Measurements from ENCODE around the gene P3H2.

Gene P3H2

DNA sequence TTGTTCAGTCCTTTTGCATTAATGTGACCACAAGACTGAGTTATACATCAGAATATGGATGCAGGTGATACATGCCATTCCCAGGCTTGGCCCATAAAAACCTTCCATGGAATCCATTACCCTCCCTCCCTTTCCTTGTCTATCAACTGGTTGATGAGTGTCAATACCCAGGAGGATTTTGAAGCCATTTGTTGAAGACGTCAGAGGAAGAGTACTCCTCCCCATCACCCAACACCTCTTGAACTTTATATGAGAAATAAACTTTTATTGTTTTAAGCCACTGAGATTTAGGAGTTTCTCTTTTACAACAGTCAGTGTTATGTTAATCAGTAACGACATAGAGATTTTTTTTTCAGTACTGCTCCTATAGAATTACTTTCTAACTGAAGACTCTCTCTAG lies 55.5 kb downstream of the P3H2 start:
- H3K9ac ChIP-seq (ENCODE audit: insufficient read length, low read depth): no peak overlapping the region
- no peaks in the 10 kb centered on the region for H3K36me3 ChIP-seq (ENCODE audit: insufficient read depth, insufficient read length, low read length)
- no peak overlapping the region for H3K4me3 ChIP-seq (ENCODE audit: insufficient read length, low read depth)
- H3K9me3 ChIP-seq (ENCODE audit: insufficient read depth, low read length): no peaks in the 10 kb centered on the region
- no peaks in the 10 kb centered on the region for H3K27me3 ChIP-seq (ENCODE audit: insufficient read depth, insufficient read length)
- TF ChIP-seq YY1 (IDR thresholded peaks at IDR 0.05; ENCODE audit: insufficient read depth, insufficient read length) (no peak), ZNF274 (IDR thresholded peaks at IDR 0.05; ENCODE audit: low read depth, low read length) (no peak), SUZ12 (IDR thresholded peaks at IDR 0.05; ENCODE audit: extremely low read depth, insufficient read depth, insufficient read length) (no peak)
- DNase-seq (ENCODE audit: low read depth, low spot score): no peak
- H3K4me1 ChIP-seq (ENCODE audit: insufficient read depth, insufficient read length): no peaks in the 10 kb centered on the region

DNA sequence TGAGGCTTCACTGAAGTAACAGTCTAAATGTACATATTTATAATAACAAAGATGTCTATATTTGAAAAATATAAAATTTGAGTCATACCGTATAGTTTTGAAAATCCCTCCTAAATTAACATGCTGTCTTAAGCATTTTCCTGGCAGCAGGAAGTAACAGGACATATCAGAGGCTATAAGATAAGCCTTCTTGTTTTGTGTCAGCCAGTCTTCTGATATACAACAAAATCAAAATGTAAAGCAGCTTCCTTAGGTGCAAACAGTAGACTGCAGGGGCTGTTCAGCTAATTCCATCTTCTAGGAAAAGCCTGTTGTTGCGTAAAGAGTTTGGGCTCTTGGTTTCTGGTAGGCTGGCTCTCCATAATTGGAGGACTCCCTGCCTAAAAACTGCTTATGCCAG lies 56.0 kb downstream of the P3H2 start:
- no peak for DNase-seq (ENCODE audit: low read depth, low spot score)
- TF ChIP-seq YY1 (IDR thresholded peaks at IDR 0.05; ENCODE audit: insufficient read depth, insufficient read length): no peak
- no peak for TF ChIP-seq SUZ12 (IDR thresholded peaks at IDR 0.05; ENCODE audit: extremely low read depth, insufficient read depth, insufficient read length)
- TF ChIP-seq ZNF274 (IDR thresholded peaks at IDR 0.05; ENCODE audit: low read depth, low read length): no peak
- no peaks in the 10 kb centered on the region for H3K36me3 ChIP-seq (ENCODE audit: insufficient read depth, insufficient read length, low read length)

DNA sequence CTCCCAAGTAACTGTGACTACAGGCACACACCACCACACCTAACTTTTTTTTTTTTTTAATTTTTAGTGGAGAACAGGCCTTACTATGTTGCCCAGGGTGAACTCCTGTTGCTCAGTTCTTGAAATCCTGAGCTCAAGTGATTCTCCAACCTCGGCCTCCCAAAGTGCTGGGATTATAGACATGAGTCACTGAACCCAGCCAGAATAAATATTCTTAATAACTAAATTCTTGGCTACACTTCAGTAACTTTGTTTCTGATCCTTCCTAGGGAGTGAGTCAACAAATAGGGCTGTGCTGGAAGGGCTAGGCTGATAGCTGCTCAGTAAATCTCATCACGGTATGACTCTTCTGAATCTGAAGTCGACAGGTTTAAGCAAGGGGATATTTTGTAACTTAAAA lies 56.6 kb downstream of the P3H2 start:
- no peak overlapping the region for H3K4me3 ChIP-seq (ENCODE audit: insufficient read length, low read depth)
- DNase-seq (ENCODE audit: low read depth, low spot score): no peak
- H3K9ac ChIP-seq (ENCODE audit: insufficient read length, low read depth): no peak overlapping the region
- no peaks in the 10 kb centered on the region for H3K4me1 ChIP-seq (ENCODE audit: insufficient read depth, insufficient read length)
- no peak for TF ChIP-seq YY1 (IDR thresholded peaks at IDR 0.05; ENCODE audit: insufficient read depth, insufficient read length)
- no peak for TF ChIP-seq ZNF274 (IDR thresholded peaks at IDR 0.05; ENCODE audit: low read depth, low read length)
- no peak for TF ChIP-seq SUZ12 (IDR thresholded peaks at IDR 0.05; ENCODE audit: extremely low read depth, insufficient read depth, insufficient read length)
- no peaks in the 10 kb centered on the region for H3K36me3 ChIP-seq (ENCODE audit: insufficient read depth, insufficient read length, low read length)
- no peaks in the 10 kb centered on the region for H3K9me3 ChIP-seq (ENCODE audit: insufficient read depth, low read length)
- H3K27me3 ChIP-seq (ENCODE audit: insufficient read depth, insufficient read length): no peaks in the 10 kb centered on the region

More for the DNA sequence above, 56.0 kb downstream of the P3H2 start:
- no peaks in the 10 kb centered on the region for H3K9me3 ChIP-seq (ENCODE audit: insufficient read depth, low read length)
- H3K27me3 ChIP-seq (ENCODE audit: insufficient read depth, insufficient read length): no peaks in the 10 kb centered on the region
- no peak overlapping the region for H3K4me3 ChIP-seq (ENCODE audit: insufficient read length, low read depth)
- no peaks in the 10 kb centered on the region for H3K4me1 ChIP-seq (ENCODE audit: insufficient read depth, insufficient read length)
- H3K9ac ChIP-seq (ENCODE audit: insufficient read length, low read depth): no peak overlapping the region

DNA sequence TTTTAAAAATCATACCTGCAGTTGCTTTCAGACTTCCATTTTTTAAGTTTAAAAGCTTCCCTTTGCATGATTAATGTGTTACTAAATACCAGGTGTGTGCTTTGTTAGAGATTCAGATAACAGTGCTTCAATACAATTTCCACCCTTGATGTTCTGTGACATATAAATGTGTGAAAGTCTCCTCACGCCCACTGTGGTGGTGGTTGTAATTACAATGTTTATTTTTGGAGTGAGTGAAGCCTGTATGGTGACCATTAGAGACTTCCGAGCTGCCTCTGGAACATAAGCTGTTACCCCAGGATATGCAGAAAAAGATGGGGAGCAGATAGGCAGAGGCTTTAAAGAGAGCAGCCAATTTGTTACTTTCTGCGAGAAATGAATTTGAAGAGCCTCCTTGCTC lies 57.2 kb downstream of the P3H2 start:
- no peak for TF ChIP-seq SUZ12 (IDR thresholded peaks at IDR 0.05; ENCODE audit: extremely low read depth, insufficient read depth, insufficient read length)
- no peak for TF ChIP-seq ZNF274 (IDR thresholded peaks at IDR 0.05; ENCODE audit: low read depth, low read length)
- TF ChIP-seq YY1 (IDR thresholded peaks at IDR 0.05; ENCODE audit: insufficient read depth, insufficient read length): no peak
- Histone ChIP-seq H3K4me3 (ENCODE audit: insufficient read length, low read depth) (no peak overlapping the region), H3K27me3 (ENCODE audit: insufficient read depth, insufficient read length) (no peaks in the 10 kb centered on the region), H3K9ac (ENCODE audit: insufficient read length, low read depth) (no peak overlapping the region), H3K9me3 (ENCODE audit: insufficient read depth, low read length) (no peaks in the 10 kb centered on the region), H3K4me1 (ENCODE audit: insufficient read depth, insufficient read length) (no peaks in the 10 kb centered on the region), H3K36me3 (ENCODE audit: insufficient read depth, insufficient read length, low read length) (no peaks in the 10 kb centered on the region)
- DNase-seq (ENCODE audit: low read depth, low spot score): no peak

DNA sequence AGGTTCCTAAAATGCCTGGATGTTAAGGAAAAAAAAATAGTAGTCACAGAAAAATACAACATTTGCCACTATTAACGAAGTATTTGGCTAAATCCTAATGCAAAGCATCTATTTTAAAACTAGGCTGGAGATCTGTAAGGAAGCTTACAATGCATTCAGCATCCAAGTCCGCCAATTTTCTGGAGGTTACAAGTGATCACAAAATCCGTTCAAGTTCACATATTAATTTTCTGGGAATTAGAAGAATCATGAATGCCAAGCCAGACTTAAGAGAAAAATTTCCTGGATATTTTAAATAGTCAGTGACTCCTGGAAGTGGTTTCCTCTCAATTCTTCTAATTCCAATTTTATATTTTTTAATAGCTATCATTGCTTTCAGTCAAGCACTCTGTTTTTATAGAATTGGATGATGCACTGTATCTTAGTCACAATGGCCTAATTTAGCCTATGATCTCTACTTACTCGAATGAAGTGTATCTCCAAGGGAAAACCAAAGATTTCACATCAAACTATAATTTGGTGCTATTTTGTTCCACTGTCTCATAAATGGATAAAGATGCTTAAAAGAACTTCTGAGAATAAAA lies 60.4 kb downstream of the P3H2 start:
- no peak overlapping the region for H3K4me3 ChIP-seq (ENCODE audit: insufficient read length, low read depth)
- no peaks in the 10 kb centered on the region for H3K4me1 ChIP-seq (ENCODE audit: insufficient read depth, insufficient read length)
- H3K9ac ChIP-seq (ENCODE audit: insufficient read length, low read depth): no peak overlapping the region
- TF ChIP-seq ZNF274 (IDR thresholded peaks at IDR 0.05; ENCODE audit: low read depth, low read length) (no peak), YY1 (IDR thresholded peaks at IDR 0.05; ENCODE audit: insufficient read depth, insufficient read length) (no peak), SUZ12 (IDR thresholded peaks at IDR 0.05; ENCODE audit: extremely low read depth, insufficient read depth, insufficient read length) (no peak)
- no peaks in the 10 kb centered on the region for H3K9me3 ChIP-seq (ENCODE audit: insufficient read depth, low read length)
- no peaks in the 10 kb centered on the region for H3K27me3 ChIP-seq (ENCODE audit: insufficient read depth, insufficient read length)
- no peak for DNase-seq (ENCODE audit: low read depth, low spot score)
- H3K36me3 ChIP-seq (ENCODE audit: insufficient read depth, insufficient read length, low read length): no peaks in the 10 kb centered on the region

DNA sequence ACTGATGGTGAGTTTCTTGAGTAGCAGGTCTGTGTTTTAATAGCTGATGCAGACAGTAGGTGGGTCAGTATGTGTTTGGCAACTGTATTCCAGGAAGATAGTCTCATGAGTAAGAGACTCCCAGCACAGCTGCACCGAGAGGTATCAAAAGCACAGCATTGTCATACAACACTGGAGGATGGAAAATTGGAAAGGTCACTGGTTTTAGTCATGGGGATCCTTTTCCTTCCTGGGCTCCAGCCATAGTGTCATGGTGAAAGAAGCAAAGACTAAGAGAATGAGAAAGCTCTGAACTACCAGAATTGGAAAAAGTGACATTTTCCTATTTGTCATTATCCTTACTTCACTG lies 61.5 kb downstream of the P3H2 start:
- no peaks in the 10 kb centered on the region for H3K4me1 ChIP-seq (ENCODE audit: insufficient read depth, insufficient read length)
- no peak overlapping the region for H3K9ac ChIP-seq (ENCODE audit: insufficient read length, low read depth)
- DNase-seq (ENCODE audit: low read depth, low spot score): no peak
- TF ChIP-seq SUZ12 (IDR thresholded peaks at IDR 0.05; ENCODE audit: extremely low read depth, insufficient read depth, insufficient read length): no peak
- no peaks in the 10 kb centered on the region for H3K9me3 ChIP-seq (ENCODE audit: insufficient read depth, low read length)
- H3K27me3 ChIP-seq (ENCODE audit: insufficient read depth, insufficient read length): no peaks in the 10 kb centered on the region
- no peak overlapping the region for H3K4me3 ChIP-seq (ENCODE audit: insufficient read length, low read depth)
- H3K36me3 ChIP-seq (ENCODE audit: insufficient read depth, insufficient read length, low read length): no peaks in the 10 kb centered on the region

DNA sequence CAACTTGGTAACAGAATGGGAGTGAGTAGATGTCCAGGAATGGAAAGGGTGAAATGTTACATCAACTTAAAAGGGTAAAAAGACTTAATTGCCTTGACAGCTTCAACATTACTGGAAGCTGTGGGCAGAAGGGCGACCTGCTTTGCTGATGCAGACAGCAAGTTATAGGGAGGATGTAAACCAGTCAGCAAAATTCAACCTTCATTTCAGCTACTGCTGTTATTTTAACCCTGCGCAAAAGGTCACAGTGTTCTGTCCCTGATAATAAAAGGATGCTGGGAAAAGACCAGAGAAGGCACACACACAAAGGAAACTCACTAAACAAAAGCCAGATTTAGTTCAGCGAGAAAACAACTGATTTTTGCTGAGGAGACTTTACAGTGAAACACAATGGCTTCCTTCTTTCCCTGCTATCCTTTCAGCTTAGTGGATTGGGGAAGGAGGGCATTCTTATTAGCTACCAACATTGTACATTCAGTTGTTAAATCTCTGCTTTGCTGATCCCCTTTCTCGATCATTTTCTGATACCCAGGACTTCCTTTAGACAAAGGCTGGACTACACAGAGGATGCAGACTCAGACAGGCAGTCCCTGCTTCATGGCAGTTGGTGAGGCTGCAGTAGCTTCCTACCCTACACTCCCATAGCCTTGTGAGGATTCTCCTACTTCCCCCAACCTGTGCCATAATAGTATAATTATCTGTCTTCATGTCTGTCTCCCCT lies 62.0 kb downstream of the P3H2 start:
- no peaks in the 10 kb centered on the region for H3K4me1 ChIP-seq (ENCODE audit: insufficient read depth, insufficient read length)
- no peaks in the 10 kb centered on the region for H3K9me3 ChIP-seq (ENCODE audit: insufficient read depth, low read length)
- TF ChIP-seq YY1 (IDR thresholded peaks at IDR 0.05; ENCODE audit: insufficient read depth, insufficient read length): no peak
- no peak for TF ChIP-seq SUZ12 (IDR thresholded peaks at IDR 0.05; ENCODE audit: extremely low read depth, insufficient read depth, insufficient read length)
- TF ChIP-seq ZNF274 (IDR thresholded peaks at IDR 0.05; ENCODE audit: low read depth, low read length): no peak
- no peak overlapping the region for H3K9ac ChIP-seq (ENCODE audit: insufficient read length, low read depth)
- no peak for DNase-seq (ENCODE audit: low read depth, low spot score)
- H3K36me3 ChIP-seq (ENCODE audit: insufficient read depth, insufficient read length, low read length): no peaks in the 10 kb centered on the region
- H3K4me3 ChIP-seq (ENCODE audit: insufficient read length, low read depth): no peak overlapping the region
- H3K27me3 ChIP-seq (ENCODE audit: insufficient read depth, insufficient read length): no peaks in the 10 kb centered on the region
